ENCODE measurements around the gene SS18L1.
A peak's percentile ranks its signal among the peaks of the same experiment; 100 is the strongest.

Gene SS18L1

GRCh38 chr20:62228982-62229545 is 85.5 kb downstream of the SS18L1 start:
- H3K4me3 ChIP-seq (replicated peaks; ENCODE audit: insufficient read depth, low read length) = no peak overlapping the region
- no peak overlapping the region for H3K27ac ChIP-seq (replicated peaks)
- H3K27me3 ChIP-seq (ENCODE audit: insufficient read depth, poor library complexity, severe bottlenecking) = peaks cover 3% of the 10 kb centered on the region
- TF ChIP-seq, protein P1, sequence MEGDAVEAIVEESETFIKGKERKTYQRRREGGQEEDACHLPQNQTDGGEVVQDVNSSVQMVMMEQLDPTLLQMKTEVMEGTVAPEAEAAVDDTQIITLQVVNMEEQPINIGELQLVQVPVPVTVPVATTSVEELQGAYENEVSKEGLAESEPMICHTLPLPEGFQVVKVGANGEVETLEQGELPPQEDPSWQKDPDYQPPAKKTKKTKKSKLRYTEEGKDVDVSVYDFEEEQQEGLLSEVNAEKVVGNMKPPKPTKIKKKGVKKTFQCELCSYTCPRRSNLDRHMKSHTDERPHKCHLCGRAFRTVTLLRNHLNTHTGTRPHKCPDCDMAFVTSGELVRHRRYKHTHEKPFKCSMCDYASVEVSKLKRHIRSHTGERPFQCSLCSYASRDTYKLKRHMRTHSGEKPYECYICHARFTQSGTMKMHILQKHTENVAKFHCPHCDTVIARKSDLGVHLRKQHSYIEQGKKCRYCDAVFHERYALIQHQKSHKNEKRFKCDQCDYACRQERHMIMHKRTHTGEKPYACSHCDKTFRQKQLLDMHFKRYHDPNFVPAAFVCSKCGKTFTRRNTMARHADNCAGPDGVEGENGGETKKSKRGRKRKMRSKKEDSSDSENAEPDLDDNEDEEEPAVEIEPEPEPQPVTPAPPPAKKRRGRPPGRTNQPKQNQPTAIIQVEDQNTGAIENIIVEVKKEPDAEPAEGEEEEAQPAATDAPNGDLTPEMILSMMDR (IDR thresholded peaks at IDR 0.05; ENCODE audit: insufficient read depth, low read length) = no peak
- no peak for TF ChIP-seq SPI1 (IDR thresholded peaks at IDR 0.05; ENCODE audit: borderline replicate concordance, low read depth)
- TF ChIP-seq REST (IDR thresholded peaks at IDR 0.05; ENCODE audit: insufficient replicate concordance, low read depth) = no peak
- no peak for TF ChIP-seq POLR2AphosphoS5 (IDR thresholded peaks at IDR 0.05; ENCODE audit: low read depth)
- no peak for TF ChIP-seq GABPA (IDR thresholded peaks at IDR 0.05; ENCODE audit: low read depth)
- no peak for DNase-seq (ENCODE audit: low read depth in 1 of 2, low spot score in 1 of 2)

- Histone ChIP-seq H3K4me3 (replicated peaks; ENCODE audit: insufficient read depth, low read length) (no peak overlapping the region), H3K27me3 (ENCODE audit: insufficient read depth, poor library complexity, severe bottlenecking) (peaks cover 3% of the 10 kb centered on the region), H3K27ac (replicated peaks) (no peak overlapping the region)
- no peak for DNase-seq (ENCODE audit: low read depth in 1 of 2, low spot score in 1 of 2)
- TF ChIP-seq REST (IDR thresholded peaks at IDR 0.05; ENCODE audit: insufficient replicate concordance, low read depth) (no peak), GABPA (IDR thresholded peaks at IDR 0.05; ENCODE audit: low read depth) (no peak)
- TF ChIP-seq, protein P1 (IDR thresholded peaks at IDR 0.05; ENCODE audit: insufficient read depth, low read length) = no peak
Measured at GRCh38 chr20:62229667-62230066, 86.1 kb downstream of the SS18L1 start.

DNA sequence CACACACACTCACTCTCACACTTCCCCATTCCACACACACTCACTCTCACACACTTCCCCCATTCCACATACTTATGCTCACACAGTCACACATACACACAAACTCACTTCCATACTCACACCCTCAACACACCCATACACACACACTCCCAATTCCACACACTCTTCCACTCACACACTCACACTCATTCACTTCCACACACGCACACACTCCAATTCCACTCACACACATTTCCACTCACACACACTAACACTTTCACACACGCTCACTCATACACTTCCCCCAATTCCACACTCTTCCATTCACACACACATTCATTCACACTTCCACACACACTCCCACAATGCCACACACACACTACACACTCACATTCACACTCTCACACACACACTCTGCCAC is 86.7 kb downstream of the SS18L1 start:
- Histone ChIP-seq H3K27ac (replicated peaks) (no peak overlapping the region), H3K27me3 (ENCODE audit: insufficient read depth, poor library complexity, severe bottlenecking) (no peaks in the 10 kb centered on the region), H3K4me3 (replicated peaks; ENCODE audit: insufficient read depth, low read length) (no peak overlapping the region)
- TF ChIP-seq SPI1 (IDR thresholded peaks at IDR 0.05; ENCODE audit: borderline replicate concordance, low read depth) (peak; percentile 61; the same call in 1 of the 2 replicates), GABPA (IDR thresholded peaks at IDR 0.05; ENCODE audit: low read depth) (no peak)
- TF ChIP-seq, protein P1 (IDR thresholded peaks at IDR 0.05; ENCODE audit: insufficient read depth, low read length) = no peak
- no peak for DNase-seq (ENCODE audit: low read depth in 1 of 2, low spot score in 1 of 2)

DNA sequence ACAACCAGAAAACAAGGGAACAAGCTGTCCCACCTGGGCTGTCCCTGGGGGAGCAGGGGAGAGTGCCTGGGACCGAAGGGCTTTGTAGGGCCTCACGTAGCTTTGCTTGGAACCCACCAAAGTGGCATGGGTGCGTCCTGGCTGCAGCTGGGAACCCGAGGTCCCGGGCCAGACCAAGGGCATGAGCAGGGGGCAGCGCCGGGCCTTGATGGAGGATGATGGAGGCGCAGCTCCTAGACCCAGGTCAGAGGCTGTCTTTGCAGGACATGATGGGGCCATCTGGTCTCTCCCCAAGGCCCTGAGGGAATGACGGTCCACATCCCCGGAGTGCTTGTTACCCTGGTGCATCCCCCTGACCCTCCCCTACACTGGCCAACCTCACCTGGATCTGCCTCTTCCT is 87.1 kb downstream of the SS18L1 start:
- Histone ChIP-seq H3K27me3 (ENCODE audit: insufficient read depth, poor library complexity, severe bottlenecking) (no peaks in the 10 kb centered on the region), H3K4me3 (replicated peaks; ENCODE audit: insufficient read depth, low read length) (no peak overlapping the region), H3K27ac (replicated peaks) (no peak overlapping the region)
- DNase-seq (ENCODE audit: low read depth in 1 of 2, low spot score in 1 of 2) = no peak
- TF ChIP-seq SPI1 (IDR thresholded peaks at IDR 0.05; ENCODE audit: borderline replicate concordance, low read depth) = no peak
- no peak for TF ChIP-seq REST (IDR thresholded peaks at IDR 0.05; ENCODE audit: insufficient replicate concordance, low read depth)
- no peak for TF ChIP-seq POLR2AphosphoS5 (IDR thresholded peaks at IDR 0.05; ENCODE audit: low read depth)
- TF ChIP-seq, protein P1 (IDR thresholded peaks at IDR 0.05; ENCODE audit: insufficient read depth, low read length) = no peak
- TF ChIP-seq GABPA (IDR thresholded peaks at IDR 0.05; ENCODE audit: low read depth) = no peak
